ENCODE results near the gene OXER1. TPM values are rescaled to one million over a fixed set of nuclear protein-coding genes. Genes with fewer than 3 reads are reported as not detected.

Gene OXER1
- total and polyA plus RNA-seq, 12 donors: 0.20 to 1.2 (median 0.49) TPM

DNA sequence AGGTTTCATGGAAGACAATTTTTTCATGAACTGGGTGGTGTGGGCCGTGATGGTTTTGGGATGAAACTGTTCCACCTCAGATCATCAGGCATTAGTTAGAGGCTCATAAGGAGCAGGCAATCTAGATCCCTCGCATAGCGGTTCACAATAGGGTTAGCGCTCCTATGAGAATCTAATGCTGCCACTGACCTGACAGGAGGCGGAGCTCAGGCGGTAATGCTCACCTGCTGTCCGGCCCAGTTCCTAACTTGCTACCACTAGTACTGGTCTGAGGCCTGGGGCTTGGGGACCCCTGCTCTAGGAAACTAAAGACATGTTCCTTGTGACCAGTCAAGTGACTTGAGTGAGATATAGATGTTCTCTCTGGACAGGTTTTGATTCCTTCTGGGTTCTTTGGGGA is 49.2 kb downstream of the OXER1 start:
- intact Hi-C loops (cut with DNase I): no loop called here
- H3K27ac ChIP-seq: no peak overlapping the region
- no peaks in the 10 kb centered on the region for H3K4me1 ChIP-seq
- no peaks in the 10 kb centered on the region for H3K9me3 ChIP-seq
- no peak for ATAC-seq
- no peak overlapping the region for H3K4me3 ChIP-seq
- WGBS, 2 donors: 93 to 96% methylated on average over 7 of the region's 7 CpGs
- TF ChIP-seq, protein P1, sequence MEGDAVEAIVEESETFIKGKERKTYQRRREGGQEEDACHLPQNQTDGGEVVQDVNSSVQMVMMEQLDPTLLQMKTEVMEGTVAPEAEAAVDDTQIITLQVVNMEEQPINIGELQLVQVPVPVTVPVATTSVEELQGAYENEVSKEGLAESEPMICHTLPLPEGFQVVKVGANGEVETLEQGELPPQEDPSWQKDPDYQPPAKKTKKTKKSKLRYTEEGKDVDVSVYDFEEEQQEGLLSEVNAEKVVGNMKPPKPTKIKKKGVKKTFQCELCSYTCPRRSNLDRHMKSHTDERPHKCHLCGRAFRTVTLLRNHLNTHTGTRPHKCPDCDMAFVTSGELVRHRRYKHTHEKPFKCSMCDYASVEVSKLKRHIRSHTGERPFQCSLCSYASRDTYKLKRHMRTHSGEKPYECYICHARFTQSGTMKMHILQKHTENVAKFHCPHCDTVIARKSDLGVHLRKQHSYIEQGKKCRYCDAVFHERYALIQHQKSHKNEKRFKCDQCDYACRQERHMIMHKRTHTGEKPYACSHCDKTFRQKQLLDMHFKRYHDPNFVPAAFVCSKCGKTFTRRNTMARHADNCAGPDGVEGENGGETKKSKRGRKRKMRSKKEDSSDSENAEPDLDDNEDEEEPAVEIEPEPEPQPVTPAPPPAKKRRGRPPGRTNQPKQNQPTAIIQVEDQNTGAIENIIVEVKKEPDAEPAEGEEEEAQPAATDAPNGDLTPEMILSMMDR (IDR thresholded peaks at IDR 0.05): no peak
- no peaks in the 10 kb centered on the region for H3K27me3 ChIP-seq
- no peak for DNase-seq
- peaks cover 0 to 16% (median 0%) of the 10 kb centered on the region in 9 donors for H3K36me3 ChIP-seq

DNA sequence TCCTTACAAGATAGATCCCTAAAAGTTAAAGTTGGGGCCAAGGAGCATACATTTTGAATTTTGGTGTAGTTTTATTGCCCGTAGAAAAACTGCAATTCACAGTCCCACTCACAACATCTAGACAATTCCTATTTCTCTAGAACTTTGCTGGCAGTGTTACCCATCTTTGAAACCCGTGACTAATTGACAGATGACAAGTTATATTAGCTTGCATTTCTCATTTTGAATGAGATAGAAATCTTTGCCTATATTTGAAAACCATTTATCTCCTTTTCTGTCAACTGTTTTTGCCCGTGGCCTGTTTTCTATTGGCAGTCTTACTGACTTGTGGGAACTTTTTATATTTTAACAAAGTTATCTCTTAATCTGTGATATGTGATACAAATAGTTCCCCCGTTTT is 50.0 kb downstream of the OXER1 start:
- intact Hi-C loops (cut with DNase I): no loop called here
- 79 to 83% methylated on average over 4 of the region's 4 CpGs for WGBS, 2 donors
- Histone ChIP-seq H3K27ac (no peak overlapping the region), H3K9me3 (no peaks in the 10 kb centered on the region), H3K36me3 (peaks cover 0 to 23% (median 5%) of the 10 kb centered on the region in 9 donors), H3K4me1 (no peaks in the 10 kb centered on the region), H3K27me3 (no peaks in the 10 kb centered on the region), H3K4me3 (no peak overlapping the region)
- TF ChIP-seq, protein P1 (IDR thresholded peaks at IDR 0.05): no peak
- ATAC-seq (no peak), DNase-seq (no peak)

DNA sequence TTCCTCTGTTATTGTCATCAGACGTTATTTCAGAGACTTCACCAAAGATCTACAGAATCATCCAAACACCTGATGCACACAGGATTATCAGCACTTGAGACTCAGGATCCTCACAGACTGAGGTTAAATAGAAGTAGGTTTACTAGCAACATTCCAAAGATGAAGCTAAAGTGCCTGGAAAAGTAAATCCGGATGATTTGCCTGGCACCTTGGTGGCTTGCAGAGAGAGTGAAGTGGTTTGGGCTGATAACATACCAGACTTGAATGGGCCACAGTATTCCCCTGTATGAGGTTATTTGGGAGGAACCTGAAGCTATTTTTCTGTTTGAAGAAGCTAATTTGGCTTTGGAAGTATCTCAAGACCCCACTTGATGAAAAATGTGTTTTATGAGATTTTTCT is 51.0 kb downstream of the OXER1 start:
- 63 to 73% methylated on average over 2 of the region's 2 CpGs for WGBS, 2 donors

More for the DNA sequence above, 51.0 kb downstream of the OXER1 start:
- no peak overlapping the region for H3K27ac ChIP-seq
- H3K4me3 ChIP-seq: no peak overlapping the region
- intact Hi-C loops (cut with DNase I): no loop called here
- H3K4me1 ChIP-seq: no peaks in the 10 kb centered on the region
- H3K27me3 ChIP-seq: no peaks in the 10 kb centered on the region
- peaks cover 0 to 33% (median 12%) of the 10 kb centered on the region in 9 donors for H3K36me3 ChIP-seq
- TF ChIP-seq, protein P1 (IDR thresholded peaks at IDR 0.05): no peak
- ATAC-seq: no peak
- no peak for DNase-seq
- H3K9me3 ChIP-seq: no peaks in the 10 kb centered on the region

Other genes with a start within 250 kb of the OXER1 start
- 10 to 100 TPM; 16.1 to 26.6 (median 21.9) TPM for gene MTA3, start 195.5 kb downstream of the OXER1 start, total RNA-seq
- gene MTA3, start 195.5 kb downstream of the OXER1 start, polyA plus RNA-seq: 10 to 100 TPM; 11.2 to 29.4 TPM
- gene HAAO, start 28.4 kb upstream of the OXER1 start, total RNA-seq: 1 to 10 TPM in 9 of 10 donors, under 1 TPM in 1; 0.80 to 5.0 (median 2.7) TPM
- 1 to 10 TPM; 2.0 to 6.4 TPM for gene HAAO, start 28.4 kb upstream of the OXER1 start, polyA plus RNA-seq

All from heart right ventricle (tissue), 16 donors.